SK-N-SH (cell line): Measurements from ENCODE around the gene TCF7L2. TPM values are rescaled to one million over a fixed set of nuclear protein-coding genes. Genes with fewer than 3 reads are reported as not detected.

Source experiments
- CTCF ChIA-PET: fragments of 300-600, 350-600 bp; formaldehyde crosslinking; extraction: SDS; loops from one replicate; lab custom pipeline; 2021; lab: Yijun Ruan, JAX
- POLR2A ChIA-PET: fragments of 350-600 bp; sonication (Branson Sonifier 250); formaldehyde crosslinking; extraction: SDS; loops from one replicate; lab custom pipeline; 2020; ENCODE audit warnings: antibody characterized with exemption, inconsistent platforms; lab: Yijun Ruan, JAX
- DNase-seq: peaks from one replicate; pipeline ENCODE4 v3.0.0; 2012
- H2AFZ ChIP-seq: fragments of 200-600 bp; sonication (generic); 2 replicates; pipeline ENCODE4 v1.8.1; 2016; ENCODE audit warnings: antibody characterized with exemption, mild to moderate bottlenecking, low read depth
- H3F3A ChIP-seq: fragments of 200-600 bp; sonication (generic); replicated peaks from 2 replicates; pipeline ENCODE3; 2016; ENCODE audit warnings: antibody characterized with exemption, mild to moderate bottlenecking; ENCODE audit not compliant: insufficient read depth
- H3K27ac ChIP-seq, 2 experiments: fragments of 200-500 bp in 1 of 2; fragments of 200-600 bp in 1 of 2; sonication (Bioruptor generic) in 1 of 2; sonication (generic), shearing (Covaris generic) in 1 of 2; 2 replicates each; pipeline versions ENCODE4 v1.5.1 to v1.6.1; 2014 to 2016; ENCODE audit warnings: low read depth in 2 of 2, inconsistent platforms in 1 of 2, low read length in 1 of 2, mild to moderate bottlenecking in 1 of 2, mixed read lengths in 1 of 2
- H3K27me3 ChIP-seq: fragments of 200-600 bp; sonication (generic), shearing (Covaris generic); 2 replicates; pipeline ENCODE4 v1.6.1; 2016; ENCODE audit warnings: mixed run types; ENCODE audit not compliant: insufficient read depth
- H3K36me3 ChIP-seq, 2 experiments: fragments of 200-500 bp in 1 of 2; fragments of 200-600 bp in 1 of 2; sonication (Bioruptor generic) in 1 of 2; sonication (generic) in 1 of 2; replicated peaks in 1 of 2; 2 replicates each; pipeline versions ENCODE3 to v1.5.1; 2014 to 2016; ENCODE audit warnings: low read length in 1 of 2, mild to moderate bottlenecking in 1 of 2; ENCODE audit not compliant: insufficient read depth in 2 of 2, control insufficient read depth in 1 of 2
- H3K4me1 ChIP-seq, 2 experiments: fragments of 200-500 bp in 1 of 2; fragments of 200-600 bp in 1 of 2; sonication (Bioruptor generic) in 1 of 2; sonication (generic), shearing (Covaris generic) in 1 of 2; 2 replicates each; pipeline versions ENCODE4 v1.5.1 to v1.6.1; 2014 to 2016; ENCODE audit warnings: low read depth in 1 of 2, low read length in 1 of 2, mixed run types in 1 of 2; ENCODE audit not compliant: insufficient read depth in 2 of 2, control insufficient read depth in 1 of 2
- H3K4me2 ChIP-seq: fragments of 200-600 bp; sonication (generic), shearing (Covaris generic); 2 replicates; pipeline ENCODE4 v1.6.1; 2017; ENCODE audit warnings: mixed run types
- H3K4me3 ChIP-seq, 2 experiments: fragments of 200-500 bp in 1 of 2; fragments of 200-600 bp in 1 of 2; sonication (Bioruptor generic) in 1 of 2; sonication (generic), shearing (Covaris generic) in 1 of 2; 2 replicates each; pipeline versions ENCODE4 v1.5.1 to v1.8.1; 2014 to 2016; ENCODE audit warnings: low read depth in 2 of 2, inconsistent platforms in 1 of 2, low read length in 1 of 2, mild to moderate bottlenecking in 1 of 2, mixed read lengths in 1 of 2, moderate library complexity in 1 of 2
- H3K79me2 ChIP-seq: fragments of 200-600 bp; sonication (generic); 2 replicates; pipeline ENCODE4 v1.8.1; 2017; ENCODE audit warnings: mild to moderate bottlenecking; ENCODE audit not compliant: insufficient read depth
- H3K9ac ChIP-seq: fragments of 200-600 bp; sonication (generic); 2 replicates; pipeline ENCODE4 v1.6.1; 2017; ENCODE audit warnings: mixed run types
- H3K9me2 ChIP-seq: fragments of 200-600 bp; sonication (generic); 2 replicates; pipeline ENCODE4 v1.6.1; 2017; ENCODE audit warnings: mixed run types
- H3K9me3 ChIP-seq: fragments of 200-600 bp; sonication (generic); 2 replicates; pipeline ENCODE4 v1.6.1; 2017; ENCODE audit warnings: mixed run types, mild to moderate bottlenecking, moderate library complexity
- H4K20me1 ChIP-seq: fragments of 200-600 bp; sonication (generic); 2 replicates; pipeline ENCODE4 v1.6.1; 2017; ENCODE audit warnings: mild to moderate bottlenecking, mixed run types; ENCODE audit not compliant: insufficient read depth
- CTCF ChIP-seq: fragments of 200-600 bp; sonication (generic); IDR thresholded peaks from 2 replicates; pipeline ENCODE4 v1.6.1; 2017; ENCODE audit warnings: antibody characterized with exemption, mild to moderate bottlenecking, moderate library complexity
- ELF1 ChIP-seq: IDR thresholded peaks from 2 replicates; pipeline ENCODE4 v1.4.0; 2012
- EP300 ChIP-seq, 2 experiments: IDR thresholded peaks; 2 replicates each; pipeline versions ENCODE4 v1.4.0 to v1.6.1; 2012; ENCODE audit warnings: borderline replicate concordance in 1 of 2, low read depth in 1 of 2, low read length in 1 of 2
- FOXJ3 ChIP-seq: sonication (generic); formaldehyde crosslinking; IDR thresholded peaks from 2 replicates; pipeline ENCODE4 v1.5.1; 2020; ENCODE audit warnings: mild to moderate bottlenecking, missing genetic modification reagents
- GABPA ChIP-seq: IDR thresholded peaks from 2 replicates; pipeline ENCODE4 v1.4.0; 2012; ENCODE audit warnings: low read depth, mild to moderate bottlenecking
- IRF3 ChIP-seq: fragments of 150-350 bp; IDR thresholded peaks from 2 replicates; pipeline ENCODE4 v1.6.1; 2016; ENCODE audit warnings: mild to moderate bottlenecking, low read depth, low read length
- MEF2A ChIP-seq: IDR thresholded peaks from 2 replicates; pipeline ENCODE4 v1.4.0; 2012; ENCODE audit warnings: low read depth, borderline replicate concordance
- NRF1 ChIP-seq: IDR thresholded peaks from 2 replicates; pipeline ENCODE4 v1.6.1; 2012; ENCODE audit warnings: low read depth, mild to moderate bottlenecking, low read length
- PBX3 ChIP-seq: IDR thresholded peaks from 2 replicates; pipeline ENCODE4; 2012
- POLR2AphosphoS5 ChIP-seq: IDR thresholded peaks from 2 replicates; pipeline ENCODE4 v1.6.1; 2012; ENCODE audit warnings: low read depth, low read length
- RAD21 ChIP-seq: IDR thresholded peaks from 2 replicates; pipeline ENCODE4 v1.6.1; 2012; ENCODE audit warnings: mild to moderate bottlenecking, low read length
- RFX5 ChIP-seq: IDR thresholded peaks from 2 replicates; pipeline ENCODE4 v1.6.1; 2012; ENCODE audit warnings: mild to moderate bottlenecking, improper control_type of control experiment, low read length
- TAF1 ChIP-seq: IDR thresholded peaks from 2 replicates; pipeline ENCODE4 v1.6.1; 2012; ENCODE audit warnings: low read depth, mild to moderate bottlenecking, low read length, moderate library complexity, borderline replicate concordance
- USF2 ChIP-seq: fragments of 150-350 bp; IDR thresholded peaks from 2 replicates; pipeline ENCODE4 v1.6.1; 2017; ENCODE audit warnings: antibody characterized with exemption, low read length, low read depth, borderline replicate concordance
- WGBS: methylation state at CpG from one replicate; pipeline ENCODE4 v1.1.6; 2017; ENCODE audit warnings: low lambda C conversion rate; 5-methylcytosine and 5-hydroxymethylcytosine counted together
- polyA plus RNA-seq, 3 experiments: library from polyadenylated mRNA; depleted of rRNA; stranded (reverse); fragments of >200 nt; gene quantifications; 2 replicates each; pipeline ENCODE4 v1.2.3, GENCODE V29; 2012

Gene TCF7L2
- polyA plus RNA-seq, 1 of the 3 experiments (the other 2 are of a cell fraction) = 10.2 TPM

GRCh38 chr10:113080925-113081229, 130.8 kb downstream of the TCF7L2 start:
- Histone ChIP-seq H3K27ac (no peak overlapping the region), H3K4me3 (no peak overlapping the region), H3K9me2 (no peaks in the 10 kb centered on the region), H3K4me1 (no peaks in the 10 kb centered on the region), H3K79me2 (peaks cover 25% of the 10 kb centered on the region; the same call in 1 of the 2 replicates), H3K9me3 (no peaks in the 10 kb centered on the region), H3K9ac (no peak overlapping the region), H3K36me3 (no peaks in the 10 kb centered on the region), H2AFZ (no peak overlapping the region), H4K20me1 (no peaks in the 10 kb centered on the region), H3F3A (peaks cover 5% of the 10 kb centered on the region), H3K27me3 (no peaks in the 10 kb centered on the region), H3K4me2 (no peak overlapping the region)
- ChIA-PET CTCF (interaction anchor here (0.7 to 1.2 kb wide), 3 partner anchors 37 to 304 kb away, joined by 3 to 4 read pairs (median 3); no protein-coding TSS in a partner anchor), POLR2A (no interaction called here)
- WGBS = 80% methylated on average over 2 of the region's 2 CpGs
- no peak for DNase-seq
- TF ChIP-seq CTCF (peak; percentile 23; the same call in 1 of the 2 replicates), ELF1 (no peak), RFX5 (no peak), RAD21 (peak; percentile 57), POLR2AphosphoS5 (no peak), FOXJ3 (CRISPR knock-in tag) (no peak), USF2 (no peak), GABPA (no peak), IRF3 (no peak), EP300 (IDR thresholded peaks at IDR 0.05; ENCODE audit: borderline replicate concordance in 1 of 2, low read depth in 1 of 2, low read length in 1 of 2) (no peak), TAF1 (no peak), MEF2A (no peak), NRF1 (no peak), PBX3 (no peak)
